K562 (cell line): ENCODE results near the gene KCNK6. TPM values are rescaled to one million over a fixed set of nuclear protein-coding genes. Genes with fewer than 3 reads are reported as not detected.

Experiments
- ATAC-seq: fragments of 200-7000 bp; cut with Tn5 transposase; 3 replicates; pipeline ENCODE4 v1.9.1; 2020; ENCODE audit warnings: moderate library complexity
- BruUV-seq: library from RNA; stranded (reverse); fragments of 400-500 nt; replicated peaks from 2 replicates; lab custom pipeline; 2021; lab: Mats Ljungman, UMichigan
- CTCF ChIA-PET: fragments of 300-600 bp; formaldehyde crosslinking; extraction: SDS; loops from one replicate; lab custom pipeline; 2021; ENCODE audit warnings: low intra/inter-chr PET ratio; lab: Yijun Ruan, JAX
- POLR2A ChIA-PET: fragments of 300-600, 350-650 bp; sonication (Branson Sonifier 250); formaldehyde crosslinking; extraction: SDS; loops from one replicate; lab custom pipeline; 2021; ENCODE audit warnings: antibody characterized with exemption, inconsistent platforms; lab: Yijun Ruan, JAX
- DNase-seq, 4 experiments: peaks; one replicate each; pipeline versions ENCODE4 v3.0.0 to v3.0.0-alpha.2; 2011 to 2018; ENCODE audit warnings: low spot score in 3 of 4, mixed read lengths in 3 of 4; ENCODE audit errors: extremely low read depth in 1 of 4
- FAIRE-seq: peaks from 2 replicates; lab custom pipeline; 2011; peaks lifted over from hg19 to GRCh38; lab: Jason Lieb, UNC
- H2AFZ ChIP-seq: 2 replicates; pipeline ENCODE4 v1.6.0; 2011; ENCODE audit warnings: low read depth, low read length, control low read depth, inconsistent platforms
- H3K27ac ChIP-seq: fragments of 200-600 bp; 3 replicates; pipeline ENCODE4 v1.8.0; 2011; ENCODE audit warnings: low read depth, mild to moderate bottlenecking, control low read depth, inconsistent platforms, low read length, moderate library complexity, mixed read lengths; ENCODE audit errors: extremely low read depth
- H3K27me3 ChIP-seq, 2 experiments: fragments of 300-600 bp in 1 of 2; 2 replicates in 1 of 2; 3 replicates in 1 of 2; pipeline versions ENCODE4 v1.6.0 to v1.8.0; 2011; ENCODE audit warnings: inconsistent platforms in 2 of 2, low read length in 2 of 2, mild to moderate bottlenecking in 1 of 2, mixed read lengths in 1 of 2, moderate library complexity in 1 of 2; ENCODE audit not compliant: control insufficient read depth in 2 of 2, insufficient read depth in 2 of 2
- H3K36me3 ChIP-seq: fragments of 300-600 bp; 3 replicates; pipeline ENCODE4 v1.8.0; 2011; ENCODE audit warnings: mild to moderate bottlenecking, low read length, inconsistent platforms; ENCODE audit not compliant: control insufficient read depth, insufficient read depth
- H3K4me1 ChIP-seq, 2 experiments: fragments of 200-600 bp in 1 of 2; replicated peaks in 1 of 2; 2 replicates in 1 of 2; 3 replicates in 1 of 2; pipeline versions ENCODE4 v1.5.1 to v1.8.0; 2011; ENCODE audit warnings: inconsistent platforms in 2 of 2, low read length in 2 of 2, mild to moderate bottlenecking in 1 of 2, mixed read lengths in 1 of 2, moderate library complexity in 1 of 2; ENCODE audit not compliant: control insufficient read depth in 2 of 2, insufficient read depth in 2 of 2
- H3K4me2 ChIP-seq: 2 replicates; pipeline ENCODE4 v1.6.1; 2011; ENCODE audit warnings: low read length, control low read depth, inconsistent platforms, mixed read lengths; ENCODE audit not compliant: insufficient read depth
- H3K4me3 ChIP-seq: fragments of 200-600 bp; sonication (generic), shearing (Covaris generic); 2 replicates; pipeline ENCODE4 v1.5.1; 2016; ENCODE audit warnings: control low read depth, inconsistent platforms
- H3K79me2 ChIP-seq: fragments of 200-600 bp; 3 replicates; pipeline ENCODE4 v1.8.0; 2011; ENCODE audit warnings: low read length, inconsistent platforms; ENCODE audit not compliant: control insufficient read depth, insufficient read depth
- H3K9ac ChIP-seq, 2 experiments: 2 replicates each; pipeline versions ENCODE4 v1.6.0 to v1.6.1; 2011; ENCODE audit warnings: low read depth in 2 of 2, low read length in 2 of 2, control low read depth in 1 of 2, inconsistent platforms in 1 of 2, mild to moderate bottlenecking in 1 of 2, mixed read lengths in 1 of 2; ENCODE audit not compliant: insufficient read depth in 1 of 2
- H3K9me1 ChIP-seq: one replicate; pipeline ENCODE4 v1.6.0; 2011; ENCODE audit warnings: inconsistent platforms, mild to moderate bottlenecking, low read length, moderate library complexity; ENCODE audit not compliant: control insufficient read depth, insufficient read depth
- H3K9me3 ChIP-seq: replicated peaks from 2 replicates; pipeline ENCODE4 v1.5.1; 2011; ENCODE audit warnings: low read depth, low read length, inconsistent platforms; ENCODE audit not compliant: control insufficient read depth, insufficient read depth
- H4K20me1 ChIP-seq: replicated peaks from 2 replicates; pipeline ENCODE4 v1.6.1; 2011; ENCODE audit warnings: low read length, inconsistent platforms, mixed read lengths; ENCODE audit not compliant: control insufficient read depth, insufficient read depth
- CLOCK ChIP-seq: fragments of 250-450 bp; sonication (Bioruptor Pico); IDR thresholded peaks from 2 replicates; pipeline ENCODE4 v1.4.0; 2020; ENCODE audit warnings: mild to moderate bottlenecking, moderate library complexity, borderline replicate concordance
- CREB3 ChIP-seq: fragments of 450-650 bp; conservative IDR thresholded peaks from 2 replicates; pipeline ENCODE4 v1.6.1; 2016; ENCODE audit warnings: missing genetic modification characterization, low read depth, mild to moderate bottlenecking, missing compliant biosample characterization, moderate library complexity
- SPI1 ChIP-seq: IDR thresholded peaks from 2 replicates; pipeline ENCODE4 v1.6.1; 2011; ENCODE audit warnings: low read depth, low read length, control low read depth, borderline replicate concordance
- YY1 ChIP-seq, 3 experiments: IDR thresholded peaks; 2 replicates each; pipeline ENCODE4 v1.6.1; 2011; ENCODE audit warnings: low read length in 2 of 3, mild to moderate bottlenecking in 2 of 3, moderate library complexity in 2 of 3, borderline replicate concordance in 1 of 3, control low read depth in 1 of 3, low read depth in 1 of 3; ENCODE audit not compliant: insufficient read depth in 3 of 3, insufficient replicate concordance in 2 of 3, control insufficient read depth in 1 of 3, insufficient read length in 1 of 3; ENCODE audit errors: extremely low read depth in 1 of 3
- WGBS: fragments of 100-300 bp; shearing (Covaris generic); methylation state at CpG from one replicate; pipeline ENCODE4 v1.1.6; 2016; ENCODE audit warnings: low coverage, mixed read lengths; ENCODE audit not compliant: insufficient coverage; ENCODE audit errors: missing lambda C conversion rate; 5-methylcytosine and 5-hydroxymethylcytosine counted together
- in situ Hi-C: fragments of 300-500 bp; cut with MboI; formaldehyde crosslinking; loops from 4 replicates; pipeline ENCODE4 v1.15.0; 2018; ENCODE audit warnings: inconsistent platforms, mixed read lengths
- intact Hi-C: fragments of 100-400 bp; cut with micrococcal nuclease; formaldehyde crosslinking; loops from 2 replicates; pipeline ENCODE4 v1.14.2; 2022
- polyA plus RNA-seq, 8 experiments: library from polyadenylated mRNA; depleted of rRNA in 4 of 8; stranded (reverse) in 5 of 8; unstranded in 3 of 8; fragments of >200 nt; fragmentation: Nextera tagmentation in 2 of 8; fragmentation: Illumina TruSeq in 1 of 8; extraction: Ambion mirVana in 2 of 8; extraction: Trizol in 1 of 8; gene quantifications; 2 replicates each; pipeline versions ENCODE4 v1.2.1 to v1.2.3, GENCODE V29; 2011 to 2014; ENCODE audit warnings: inconsistent platforms in 1 of 8, missing spikeins in 1 of 8
- total RNA-seq, 7 experiments: library from RNA; depleted of rRNA in 6 of 7; stranded (reverse); fragments of >200 nt in 6 of 7; fragmentation: Illumina TruSeq in 2 of 7; extraction: Trizol in 2 of 7; gene quantifications; 2 replicates each; pipeline versions ENCODE4 v1.2.1 to v1.2.3, GENCODE V29; 2011 to 2021; ENCODE audit warnings: low replicate concordance in 1 of 7

KCNK6 gene
- total and polyA plus RNA-seq, 9 of the 15 experiments (the other 6 are each of a cell fraction or from before 2014, with no cell fraction given) = 0.05 to 0.42 (median 0.15) TPM

- Histone ChIP-seq H3K4me3 (no peak overlapping the region), H2AFZ (peak overlapping the region; percentile 65), H3K9me1 (no peaks in the 10 kb centered on the region), H3K79me2 (no peaks in the 10 kb centered on the region), H4K20me1 (no peaks in the 10 kb centered on the region), H3K4me2 (no peak overlapping the region), H3K9ac (no peak overlapping the region; a peak in 1 of 4 replicates), H3K4me1 (peaks cover 31 to 39% of the 10 kb centered on the region in 2 experiments), H3K9me3 (no peaks in the 10 kb centered on the region), H3K36me3 (no peaks in the 10 kb centered on the region), H3K27me3 (no peaks in the 10 kb centered on the region), H3K27ac (no peak overlapping the region)
- ChIA-PET CTCF (no interaction called here), POLR2A (no interaction called here)
- WGBS = 77% methylated on average over 7 of the region's 7 CpGs
- intact Hi-C loops = no loop called here
- TF ChIP-seq SPI1 (peak; percentile 33; the same call in 1 of the 2 replicates), CREB3 (tag) (no peak)
- ATAC-seq (no peak), DNase-seq (no peak), FAIRE-seq (peak; percentile 48)
- BruUV-seq = no TSS peak
- in situ Hi-C loops = no loop called here
Measured at GRCh38 chr19:38323291-38323690, 3.6 kb downstream of the KCNK6 start.

DNA sequence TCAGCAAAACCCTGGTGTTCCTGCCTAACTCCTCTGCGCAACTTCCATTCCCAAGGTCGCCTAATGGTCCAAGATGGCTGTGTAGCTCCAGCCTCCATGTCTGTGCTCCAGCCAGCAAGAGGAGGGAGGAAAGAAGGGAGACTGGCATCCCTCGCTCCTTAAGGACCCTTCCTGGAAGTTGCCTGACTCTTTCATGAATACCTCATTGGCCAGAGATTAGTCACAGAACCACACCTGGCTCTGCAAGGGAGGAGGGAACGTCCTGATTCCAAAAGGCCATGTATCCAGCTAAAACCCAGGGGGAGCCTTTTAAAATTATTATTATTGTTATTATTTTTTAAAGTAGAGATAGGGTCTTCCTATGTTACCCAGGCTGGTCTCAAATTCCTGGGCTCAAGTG lies 4.8 kb downstream of the KCNK6 start:
- ChIA-PET CTCF (no interaction called here), POLR2A (interaction anchor here (0.6 kb wide), 1 partner anchor 13 kb away, joined by 4 read pairs; no protein-coding TSS in a partner anchor)
- Histone ChIP-seq H3K27ac (no peak overlapping the region), H4K20me1 (no peaks in the 10 kb centered on the region), H3K4me2 (no peak overlapping the region), H3K27me3 (no peaks in the 10 kb centered on the region), H3K36me3 (no peaks in the 10 kb centered on the region), H3K4me1 (peaks cover 24 to 36% of the 10 kb centered on the region in 2 experiments), H3K9ac (peak overlapping the region in 1 of 2 experiments; percentile 1; a peak in 1 of 4 replicates), H3K9me1 (no peaks in the 10 kb centered on the region), H3K4me3 (no peak overlapping the region)
- in situ Hi-C loops (no loop called here), intact Hi-C loops (no loop called here)
- no TSS peak for BruUV-seq
- FAIRE-seq (peak; percentile 44), ATAC-seq (no peak)
- peak in 1 of 3 experiments; percentile 38 for TF ChIP-seq YY1 (IDR thresholded peaks at IDR 0.05; ENCODE audit: borderline replicate concordance in 1 of 3, control insufficient read depth in 1 of 3, extremely low read depth in 1 of 3, insufficient read depth in 3 of 3, insufficient read length in 1 of 3, insufficient replicate concordance in 2 of 3, low read depth in 1 of 3, low read length in 2 of 3)
- no peak for TF ChIP-seq CLOCK
- TF ChIP-seq, all 486 proteins: peak for 1
- no peaks in the 10 kb centered on the region for H3K79me2 ChIP-seq
- no peak for DNase-seq
- no peaks in the 10 kb centered on the region for H3K9me3 ChIP-seq
- H2AFZ ChIP-seq = peak overlapping the region; percentile 64
- 81% methylated on average over 3 of the region's 4 CpGs for WGBS
